Tibial nerve (tissue), 4 donors: Measurements from ENCODE around the gene SHMT2.

Experiments used
- EP300 ChIP-seq, 2 donors: sonication (generic); formaldehyde crosslinking; IDR thresholded peaks; one replicate each; pipeline ENCODE4 v1.6.1; 2017; ENCODE audit warnings: antibody characterized with exemption in 2 of 2, mild to moderate bottlenecking in 1 of 2
- POLR2A ChIP-seq, 2 donors: fragments of 450-650 bp; IDR thresholded peaks; one replicate each; pipeline ENCODE4 v1.6.1; 2017; ENCODE audit warnings: antibody characterized with exemption in 2 of 2, mild to moderate bottlenecking in 2 of 2, moderate library complexity in 2 of 2
- TF ChIP-seq, protein P1 (sequence below), 5 experiments: fragments of 200-600 bp in 3 of 5; fragments of 450-650 bp in 2 of 5; sonication (generic) in 3 of 5; IDR thresholded peaks; one replicate each; pipeline ENCODE4 v1.5.1; 2016 to 2019; ENCODE audit warnings: antibody characterized with exemption in 5 of 5, mild to moderate bottlenecking in 3 of 5, moderate library complexity in 2 of 5

DNA sequence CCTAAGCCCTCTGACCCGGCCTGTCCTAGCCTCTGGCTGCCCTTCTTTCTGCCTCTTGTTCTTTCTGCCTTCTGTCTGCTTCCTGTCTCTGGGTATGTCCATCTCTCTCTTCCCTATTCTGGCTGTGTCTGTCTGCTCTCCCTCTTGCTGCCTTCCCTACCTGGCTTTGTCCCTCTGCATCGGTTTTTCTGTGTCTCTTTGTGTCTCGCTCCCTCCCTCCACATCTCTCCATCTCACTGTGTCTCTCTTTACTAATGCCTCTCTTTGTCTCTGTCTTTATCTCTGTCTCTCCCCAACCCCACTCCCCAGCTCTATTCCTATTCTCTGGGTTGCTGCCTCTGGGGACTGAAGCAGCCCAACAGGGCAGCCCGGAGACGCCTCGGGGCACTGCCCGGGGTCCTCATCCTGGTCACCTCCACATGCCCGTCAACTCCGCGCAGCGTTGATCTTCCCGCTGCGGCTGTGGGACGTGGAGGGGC, 10.1 kb downstream of the SHMT2 start:
- TF ChIP-seq POLR2A (IDR thresholded peaks at IDR 0.05) (no peak), EP300 (IDR thresholded peaks at IDR 0.05) (no peak)
- TF ChIP-seq, protein P1, sequence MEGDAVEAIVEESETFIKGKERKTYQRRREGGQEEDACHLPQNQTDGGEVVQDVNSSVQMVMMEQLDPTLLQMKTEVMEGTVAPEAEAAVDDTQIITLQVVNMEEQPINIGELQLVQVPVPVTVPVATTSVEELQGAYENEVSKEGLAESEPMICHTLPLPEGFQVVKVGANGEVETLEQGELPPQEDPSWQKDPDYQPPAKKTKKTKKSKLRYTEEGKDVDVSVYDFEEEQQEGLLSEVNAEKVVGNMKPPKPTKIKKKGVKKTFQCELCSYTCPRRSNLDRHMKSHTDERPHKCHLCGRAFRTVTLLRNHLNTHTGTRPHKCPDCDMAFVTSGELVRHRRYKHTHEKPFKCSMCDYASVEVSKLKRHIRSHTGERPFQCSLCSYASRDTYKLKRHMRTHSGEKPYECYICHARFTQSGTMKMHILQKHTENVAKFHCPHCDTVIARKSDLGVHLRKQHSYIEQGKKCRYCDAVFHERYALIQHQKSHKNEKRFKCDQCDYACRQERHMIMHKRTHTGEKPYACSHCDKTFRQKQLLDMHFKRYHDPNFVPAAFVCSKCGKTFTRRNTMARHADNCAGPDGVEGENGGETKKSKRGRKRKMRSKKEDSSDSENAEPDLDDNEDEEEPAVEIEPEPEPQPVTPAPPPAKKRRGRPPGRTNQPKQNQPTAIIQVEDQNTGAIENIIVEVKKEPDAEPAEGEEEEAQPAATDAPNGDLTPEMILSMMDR (IDR thresholded peaks at IDR 0.05) = no peak
